ENCODE measurements around the gene C2orf72. TPM values are rescaled to one million over a fixed set of nuclear protein-coding genes. Genes with fewer than 3 reads are reported as not detected.

Gene C2orf72
- total and polyA plus RNA-seq, 2 of the 13 experiments (the other 11 are each of a cell fraction or from before 2014, with no cell fraction given), result 147 to 203 TPM

DNA sequence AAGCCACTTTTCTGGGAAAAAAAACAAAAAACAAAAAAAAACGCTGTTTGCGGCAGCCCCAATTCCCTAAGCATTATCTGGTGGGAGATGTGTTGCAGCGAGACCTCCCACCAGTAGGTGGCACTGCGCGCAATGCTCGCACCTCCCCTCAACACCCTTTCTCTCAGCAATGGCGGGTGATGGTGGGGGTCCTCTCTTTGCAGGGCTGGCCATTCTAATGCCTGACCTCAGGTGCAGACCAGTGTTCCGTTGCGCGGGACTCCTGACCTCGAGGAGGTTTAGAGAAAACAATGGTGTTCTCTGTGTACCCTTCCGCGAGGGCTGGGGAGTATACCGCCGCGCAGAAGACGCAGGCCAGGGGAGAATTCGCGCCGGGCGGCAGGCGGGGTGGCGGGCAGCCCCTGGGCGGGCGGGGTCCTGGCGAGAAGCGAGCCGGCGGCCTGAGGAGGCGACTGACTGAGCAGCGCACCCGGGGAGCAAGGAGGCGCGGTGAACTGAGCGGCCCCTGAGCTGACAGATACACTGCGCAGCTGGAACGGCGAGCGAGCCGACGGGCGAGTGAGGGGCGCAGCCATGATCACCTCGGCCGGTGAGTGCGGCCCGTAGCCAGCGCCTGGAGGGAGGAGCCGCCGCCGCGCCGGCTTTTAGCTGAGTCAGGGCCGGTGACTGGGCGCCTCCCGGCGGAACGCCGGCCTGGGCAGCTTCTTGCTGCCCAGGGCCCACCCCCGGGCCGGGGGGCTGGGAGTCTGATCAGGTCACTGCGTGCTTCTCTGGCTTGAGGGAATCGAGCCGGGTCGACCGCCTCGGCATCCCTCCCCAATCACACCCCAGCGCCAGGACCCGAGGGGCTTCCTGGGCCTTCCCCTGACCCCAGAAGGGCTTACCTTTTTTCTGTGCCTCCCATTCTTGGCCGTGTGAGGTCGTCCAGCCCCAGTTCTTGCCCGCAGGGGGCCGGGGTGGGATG lies 19.4 kb downstream of the C2orf72 start, which contains the start of gene PSMD1 (continued):
- TF ChIP-seq MAFF (IDR thresholded peaks at IDR 0.05; ENCODE audit: low read depth, low read length) (peak; percentile 70; the same call in 1 of the 2 replicates), ZNF567 (CRISPR knock-in tag; IDR thresholded peaks at IDR 0.05; ENCODE audit: borderline replicate concordance) (no peak; the same call in 1 of the 2 replicates), ZNF354B (CRISPR knock-in tag; IDR thresholded peaks at IDR 0.05) (no peak), ZNF619 (CRISPR knock-in tag; IDR thresholded peaks at IDR 0.05) (no peak), SOX6 (IDR thresholded peaks at IDR 0.05) (no peak), SOX6 (CRISPR knock-in tag; IDR thresholded peaks at IDR 0.05) (peak; percentile 71), RARG (CRISPR knock-in tag; IDR thresholded peaks at IDR 0.05; ENCODE audit: low read depth) (0 out of 2 replicates have a peak, but pooled peaks have one; percentile 78), MLLT10 (CRISPR knock-in tag; IDR thresholded peaks at IDR 0.05) (no peak), CEBPG (CRISPR knock-in tag; IDR thresholded peaks at IDR 0.05) (peak; percentile 68), ZNF20 (CRISPR knock-in tag; IDR thresholded peaks at IDR 0.05) (no peak), ZNF747 (CRISPR knock-in tag; IDR thresholded peaks at IDR 0.05; ENCODE audit: borderline replicate concordance) (peak; percentile 55; the same call in 1 of the 2 replicates)
- TF ChIP-seq, protein P1, sequence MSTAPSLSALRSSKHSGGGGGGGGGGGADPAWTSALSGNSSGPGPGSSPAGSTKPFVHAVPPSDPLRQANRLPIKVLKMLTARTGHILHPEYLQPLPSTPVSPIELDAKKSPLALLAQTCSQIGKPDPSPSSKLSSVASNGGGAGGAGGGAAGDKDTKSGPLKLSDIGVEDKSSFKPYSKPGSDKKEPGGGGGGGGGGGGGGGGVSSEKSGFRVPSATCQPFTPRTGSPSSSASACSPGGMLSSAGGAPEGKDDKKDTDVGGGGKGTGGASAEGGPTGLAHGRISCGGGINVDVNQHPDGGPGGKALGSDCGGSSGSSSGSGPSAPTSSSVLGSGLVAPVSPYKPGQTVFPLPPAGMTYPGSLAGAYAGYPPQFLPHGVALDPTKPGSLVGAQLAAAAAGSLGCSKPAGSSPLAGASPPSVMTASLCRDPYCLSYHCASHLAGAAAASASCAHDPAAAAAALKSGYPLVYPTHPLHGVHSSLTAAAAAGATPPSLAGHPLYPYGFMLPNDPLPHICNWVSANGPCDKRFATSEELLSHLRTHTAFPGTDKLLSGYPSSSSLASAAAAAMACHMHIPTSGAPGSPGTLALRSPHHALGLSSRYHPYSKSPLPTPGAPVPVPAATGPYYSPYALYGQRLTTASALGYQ (CRISPR knock-in tag; IDR thresholded peaks at IDR 0.05), result no peak; the same call in 1 of the 2 replicates
- TF ChIP-seq, protein P2, sequence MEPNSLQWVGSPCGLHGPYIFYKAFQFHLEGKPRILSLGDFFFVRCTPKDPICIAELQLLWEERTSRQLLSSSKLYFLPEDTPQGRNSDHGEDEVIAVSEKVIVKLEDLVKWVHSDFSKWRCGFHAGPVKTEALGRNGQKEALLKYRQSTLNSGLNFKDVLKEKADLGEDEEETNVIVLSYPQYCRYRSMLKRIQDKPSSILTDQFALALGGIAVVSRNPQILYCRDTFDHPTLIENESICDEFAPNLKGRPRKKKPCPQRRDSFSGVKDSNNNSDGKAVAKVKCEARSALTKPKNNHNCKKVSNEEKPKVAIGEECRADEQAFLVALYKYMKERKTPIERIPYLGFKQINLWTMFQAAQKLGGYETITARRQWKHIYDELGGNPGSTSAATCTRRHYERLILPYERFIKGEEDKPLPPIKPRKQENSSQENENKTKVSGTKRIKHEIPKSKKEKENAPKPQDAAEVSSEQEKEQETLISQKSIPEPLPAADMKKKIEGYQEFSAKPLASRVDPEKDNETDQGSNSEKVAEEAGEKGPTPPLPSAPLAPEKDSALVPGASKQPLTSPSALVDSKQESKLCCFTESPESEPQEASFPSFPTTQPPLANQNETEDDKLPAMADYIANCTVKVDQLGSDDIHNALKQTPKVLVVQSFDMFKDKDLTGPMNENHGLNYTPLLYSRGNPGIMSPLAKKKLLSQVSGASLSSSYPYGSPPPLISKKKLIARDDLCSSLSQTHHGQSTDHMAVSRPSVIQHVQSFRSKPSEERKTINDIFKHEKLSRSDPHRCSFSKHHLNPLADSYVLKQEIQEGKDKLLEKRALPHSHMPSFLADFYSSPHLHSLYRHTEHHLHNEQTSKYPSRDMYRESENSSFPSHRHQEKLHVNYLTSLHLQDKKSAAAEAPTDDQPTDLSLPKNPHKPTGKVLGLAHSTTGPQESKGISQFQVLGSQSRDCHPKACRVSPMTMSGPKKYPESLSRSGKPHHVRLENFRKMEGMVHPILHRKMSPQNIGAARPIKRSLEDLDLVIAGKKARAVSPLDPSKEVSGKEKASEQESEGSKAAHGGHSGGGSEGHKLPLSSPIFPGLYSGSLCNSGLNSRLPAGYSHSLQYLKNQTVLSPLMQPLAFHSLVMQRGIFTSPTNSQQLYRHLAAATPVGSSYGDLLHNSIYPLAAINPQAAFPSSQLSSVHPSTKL (CRISPR knock-in tag; IDR thresholded peaks at IDR 0.05), result peak; percentile 61
- TF ChIP-seq, protein P3, sequence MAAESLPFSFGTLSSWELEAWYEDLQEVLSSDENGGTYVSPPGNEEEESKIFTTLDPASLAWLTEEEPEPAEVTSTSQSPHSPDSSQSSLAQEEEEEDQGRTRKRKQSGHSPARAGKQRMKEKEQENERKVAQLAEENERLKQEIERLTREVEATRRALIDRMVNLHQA (CRISPR knock-in tag; IDR thresholded peaks at IDR 0.05), result no peak
- TF ChIP-seq, protein P4, sequence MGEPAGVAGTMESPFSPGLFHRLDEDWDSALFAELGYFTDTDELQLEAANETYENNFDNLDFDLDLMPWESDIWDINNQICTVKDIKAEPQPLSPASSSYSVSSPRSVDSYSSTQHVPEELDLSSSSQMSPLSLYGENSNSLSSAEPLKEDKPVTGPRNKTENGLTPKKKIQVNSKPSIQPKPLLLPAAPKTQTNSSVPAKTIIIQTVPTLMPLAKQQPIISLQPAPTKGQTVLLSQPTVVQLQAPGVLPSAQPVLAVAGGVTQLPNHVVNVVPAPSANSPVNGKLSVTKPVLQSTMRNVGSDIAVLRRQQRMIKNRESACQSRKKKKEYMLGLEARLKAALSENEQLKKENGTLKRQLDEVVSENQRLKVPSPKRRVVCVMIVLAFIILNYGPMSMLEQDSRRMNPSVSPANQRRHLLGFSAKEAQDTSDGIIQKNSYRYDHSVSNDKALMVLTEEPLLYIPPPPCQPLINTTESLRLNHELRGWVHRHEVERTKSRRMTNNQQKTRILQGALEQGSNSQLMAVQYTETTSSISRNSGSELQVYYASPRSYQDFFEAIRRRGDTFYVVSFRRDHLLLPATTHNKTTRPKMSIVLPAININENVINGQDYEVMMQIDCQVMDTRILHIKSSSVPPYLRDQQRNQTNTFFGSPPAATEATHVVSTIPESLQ (CRISPR knock-in tag; conservative IDR thresholded peaks at IDR 0.05), result no peak
- TF ChIP-seq, protein P5, sequence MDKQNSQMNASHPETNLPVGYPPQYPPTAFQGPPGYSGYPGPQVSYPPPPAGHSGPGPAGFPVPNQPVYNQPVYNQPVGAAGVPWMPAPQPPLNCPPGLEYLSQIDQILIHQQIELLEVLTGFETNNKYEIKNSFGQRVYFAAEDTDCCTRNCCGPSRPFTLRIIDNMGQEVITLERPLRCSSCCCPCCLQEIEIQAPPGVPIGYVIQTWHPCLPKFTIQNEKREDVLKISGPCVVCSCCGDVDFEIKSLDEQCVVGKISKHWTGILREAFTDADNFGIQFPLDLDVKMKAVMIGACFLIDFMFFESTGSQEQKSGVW (CRISPR knock-in tag; IDR thresholded peaks at IDR 0.05; ENCODE audit: borderline replicate concordance), result no peak
- TF ChIP-seq, protein P6, sequence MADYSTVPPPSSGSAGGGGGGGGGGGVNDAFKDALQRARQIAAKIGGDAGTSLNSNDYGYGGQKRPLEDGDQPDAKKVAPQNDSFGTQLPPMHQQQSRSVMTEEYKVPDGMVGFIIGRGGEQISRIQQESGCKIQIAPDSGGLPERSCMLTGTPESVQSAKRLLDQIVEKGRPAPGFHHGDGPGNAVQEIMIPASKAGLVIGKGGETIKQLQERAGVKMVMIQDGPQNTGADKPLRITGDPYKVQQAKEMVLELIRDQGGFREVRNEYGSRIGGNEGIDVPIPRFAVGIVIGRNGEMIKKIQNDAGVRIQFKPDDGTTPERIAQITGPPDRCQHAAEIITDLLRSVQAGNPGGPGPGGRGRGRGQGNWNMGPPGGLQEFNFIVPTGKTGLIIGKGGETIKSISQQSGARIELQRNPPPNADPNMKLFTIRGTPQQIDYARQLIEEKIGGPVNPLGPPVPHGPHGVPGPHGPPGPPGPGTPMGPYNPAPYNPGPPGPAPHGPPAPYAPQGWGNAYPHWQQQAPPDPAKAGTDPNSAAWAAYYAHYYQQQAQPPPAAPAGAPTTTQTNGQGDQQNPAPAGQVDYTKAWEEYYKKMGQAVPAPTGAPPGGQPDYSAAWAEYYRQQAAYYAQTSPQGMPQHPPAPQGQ (CRISPR knock-in tag; IDR thresholded peaks at IDR 0.05; ENCODE audit: borderline replicate concordance), result no peak

Measured in HepG2 (cell line).